HG03108 (cell line): ENCODE measurements around the gene CXorf58.
"Not testable (repeated sequence)": the region's sequence is repeated elsewhere in the genome, so short reads cannot be mapped to it uniquely, and the experiment has no call there.

Source experiments
- ATAC-seq: cut with Tn5 transposase; IDR thresholded peaks from one replicate; pipeline ENCODE4 v1.9.1; 2021; ENCODE audit warnings: moderate library complexity; ENCODE audit not compliant: unreplicated experiment

Gene CXorf58

GRCh38 chrX:23907498-23908218, at the start of gene CXorf58, which contains the start of gene APOO:
TSS of gene CXorf58 (plus strand) at chrX:23908006. CDS start at chrX:23910303, 2,297 bp downstream.
TSS of gene APOO (minus strand) at chrX:23907938. CDS start at chrX:23907702, 236 bp downstream.
- ATAC-seq = peak; percentile 85

GRCh38 chrX:23859238-23859637, 48.6 kb upstream of the CXorf58 start:
- not testable (repeated sequence) for ATAC-seq

GRCh38 chrX:23861215-23861896, 46.5 kb upstream of the CXorf58 start:
- no peak for ATAC-seq

GRCh38 chrX:23861952-23862351, 45.9 kb upstream of the CXorf58 start:
- ATAC-seq = not testable (repeated sequence)

GRCh38 chrX:23864742-23865326, 43.0 kb upstream of the CXorf58 start:
- ATAC-seq = no peak

- no peak for ATAC-seq
Measured at GRCh38 chrX:23870041-23870440, 37.8 kb upstream of the CXorf58 start.

GRCh38 chrX:23871905-23872546, 35.8 kb upstream of the CXorf58 start:
- ATAC-seq = no peak

- no peak for ATAC-seq
Measured at GRCh38 chrX:23879380-23880090, 28.3 kb upstream of the CXorf58 start.

GRCh38 chrX:23883737-23884354, 24.0 kb upstream of the CXorf58 start:
- no peak for ATAC-seq

GRCh38 chrX:23884427-23885024, 23.3 kb upstream of the CXorf58 start:
- ATAC-seq = no peak

GRCh38 chrX:23885803-23886202, 22.0 kb upstream of the CXorf58 start:
- ATAC-seq = no peak

GRCh38 chrX:23887451-23887850, 20.4 kb upstream of the CXorf58 start:
- ATAC-seq = no peak

GRCh38 chrX:23887918-23888317, 19.9 kb upstream of the CXorf58 start:
- no peak for ATAC-seq

GRCh38 chrX:23888887-23889501, 18.8 kb upstream of the CXorf58 start:
- ATAC-seq = no peak

GRCh38 chrX:23890933-23891332, 16.9 kb upstream of the CXorf58 start:
- no peak for ATAC-seq

GRCh38 chrX:23894993-23895392, 12.8 kb upstream of the CXorf58 start:
- ATAC-seq = not testable (repeated sequence)

GRCh38 chrX:23896539-23896938, 11.3 kb upstream of the CXorf58 start:
- not testable (repeated sequence) for ATAC-seq

GRCh38 chrX:23896981-23897380, 10.8 kb upstream of the CXorf58 start:
- no peak for ATAC-seq

- no peak for ATAC-seq
Measured at GRCh38 chrX:23898412-23898959, 9.3 kb upstream of the CXorf58 start.
